GM12873 (cell line): ENCODE results near the gene ASB4.
A peak's percentile ranks its signal among the peaks of the same experiment; 100 is the strongest.

ENCODE experiments used
- CTCF ChIP-seq: IDR thresholded peaks from 2 replicates; pipeline ENCODE4 v1.5.1; 2012; ENCODE audit warnings: low read depth, mild to moderate bottlenecking, moderate library complexity, low read length, control low read depth; ENCODE audit not compliant: insufficient read depth; ENCODE audit errors: missing control alignments

Gene ASB4

GRCh38 chr7:95517870-95518269 lies 32.1 kb downstream of the ASB4 start:
- TF ChIP-seq CTCF = no peak

- no peak for TF ChIP-seq CTCF
Measured at GRCh38 chr7:95520136-95520535, 34.4 kb downstream of the ASB4 start.

- no peak for TF ChIP-seq CTCF
Measured at GRCh38 chr7:95525503-95525902, 39.8 kb downstream of the ASB4 start.

GRCh38 chr7:95526128-95526738 lies 40.5 kb downstream of the ASB4 start:
- TF ChIP-seq CTCF = no peak

GRCh38 chr7:95527033-95527775 lies 41.5 kb downstream of the ASB4 start:
- peak; percentile 76 for TF ChIP-seq CTCF

- no peak for TF ChIP-seq CTCF
Measured at GRCh38 chr7:95527776-95528250, 42.1 kb downstream of the ASB4 start.

GRCh38 chr7:95529701-95530100 lies 44.0 kb downstream of the ASB4 start:
- TF ChIP-seq CTCF = no peak
